Dendritic cell treated with granulocyte-macrophage colony-stimulating factor and Interleukin-4, amounts not matched to agents 40 ng/mL and 50 ng/mL, for 4 days (primary cell): ENCODE data around the gene TFAP2E.
A peak's percentile ranks its signal among the peaks of the same experiment; 100 is the strongest.

Experiments
- H3K27ac Mint-ChIP-seq: one replicate; pipeline ENCODE4 v1.8.0; 2022; ENCODE audit warnings: mild to moderate bottlenecking, mixed read lengths
- H3K27me3 Mint-ChIP-seq: one replicate; pipeline ENCODE4 v1.8.0; 2022; ENCODE audit warnings: mild to moderate bottlenecking, mixed read lengths
- H3K36me3 Mint-ChIP-seq: one replicate; pipeline ENCODE4 v1.8.0; 2022; ENCODE audit warnings: low read depth, mixed read lengths
- H3K4me1 Mint-ChIP-seq: one replicate; pipeline ENCODE4 v1.8.0; 2022; ENCODE audit warnings: low read depth, mixed read lengths
- H3K4me3 Mint-ChIP-seq: one replicate; pipeline ENCODE4 v1.8.0; 2022; ENCODE audit warnings: mild to moderate bottlenecking, moderate library complexity, mixed read lengths
- H3K9me3 Mint-ChIP-seq: one replicate; pipeline ENCODE4 v1.8.0; 2022; ENCODE audit warnings: mixed read lengths
- intact Hi-C: fragments of 100-400 bp; cut with micrococcal nuclease; formaldehyde crosslinking; loops from one replicate; pipeline ENCODE4 v1.15.0; 2022

The TFAP2E gene

GRCh38 chr1:35546614-35547013, 26.5 kb upstream of the TFAP2E start:
- Mint-ChIP-seq H3K27me3 (no peaks in the 10 kb centered on the region), H3K4me3 (no peak overlapping the region), H3K27ac (no peak overlapping the region), H3K4me1 (peaks cover 38% of the 10 kb centered on the region), H3K36me3 (peaks cover 54% of the 10 kb centered on the region), H3K9me3 (no peaks in the 10 kb centered on the region)
- intact Hi-C loops: no loop called here

DNA sequence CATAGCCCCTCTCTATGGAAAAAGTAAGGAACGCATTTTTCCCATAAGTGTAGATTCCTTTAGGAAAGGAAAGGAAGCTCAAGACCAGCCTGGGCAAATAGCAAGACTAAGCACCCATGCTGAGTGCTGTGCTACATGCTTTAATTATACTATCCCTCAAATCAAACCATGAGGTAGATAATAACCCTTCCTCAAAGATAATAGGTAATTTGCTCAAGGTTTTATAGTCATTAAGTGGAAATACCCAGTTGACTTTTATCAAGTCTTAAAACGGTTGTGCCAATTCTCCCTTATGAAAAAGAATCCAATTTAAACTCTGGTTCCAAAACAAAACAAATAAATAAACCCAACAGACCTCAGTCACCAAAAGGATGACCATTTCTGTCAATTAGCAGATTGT, 19.3 kb upstream of the TFAP2E start:
- Mint-ChIP-seq H3K36me3 (peaks cover 59% of the 10 kb centered on the region), H3K27me3 (no peaks in the 10 kb centered on the region), H3K9me3 (no peaks in the 10 kb centered on the region), H3K4me3 (no peak overlapping the region), H3K27ac (no peak overlapping the region), H3K4me1 (peaks cover 38% of the 10 kb centered on the region)
- intact Hi-C loops: no loop called here

- Mint-ChIP-seq H3K9me3 (no peaks in the 10 kb centered on the region), H3K27me3 (no peaks in the 10 kb centered on the region), H3K4me1 (peaks cover 43% of the 10 kb centered on the region), H3K36me3 (peaks cover 55% of the 10 kb centered on the region), H3K27ac (no peak overlapping the region), H3K4me3 (no peak overlapping the region)
- intact Hi-C loops: no loop called here
Observed at GRCh38 chr1:35554266-35555211, 18.6 kb upstream of the TFAP2E start.

GRCh38 chr1:35555212-35555584, 17.9 kb upstream of the TFAP2E start:
- Mint-ChIP-seq H3K36me3 (peaks cover 51% of the 10 kb centered on the region), H3K9me3 (no peaks in the 10 kb centered on the region), H3K27ac (no peak overlapping the region), H3K27me3 (no peaks in the 10 kb centered on the region), H3K4me3 (no peak overlapping the region), H3K4me1 (peaks cover 48% of the 10 kb centered on the region)
- intact Hi-C loops: no loop called here

- intact Hi-C loops: no loop called here
- Mint-ChIP-seq H3K4me1 (peaks cover 54% of the 10 kb centered on the region), H3K4me3 (peak overlapping the region; percentile 91), H3K9me3 (no peaks in the 10 kb centered on the region), H3K27me3 (no peaks in the 10 kb centered on the region), H3K36me3 (peaks cover 56% of the 10 kb centered on the region), H3K27ac (no peak overlapping the region)
Observed at GRCh38 chr1:35555601-35556477, 17.3 kb upstream of the TFAP2E start.

- no peaks in the 10 kb centered on the region for H3K9me3 Mint-ChIP-seq
- peak overlapping the region; percentile 97 for H3K27ac Mint-ChIP-seq
- H3K36me3 Mint-ChIP-seq: peaks cover 56% of the 10 kb centered on the region
- H3K27me3 Mint-ChIP-seq: no peaks in the 10 kb centered on the region
- peak overlapping the region; percentile 91 for H3K4me3 Mint-ChIP-seq
- peaks cover 62% of the 10 kb centered on the region for H3K4me1 Mint-ChIP-seq
- intact Hi-C loops: no loop called here
Observed at GRCh38 chr1:35556484-35557117, 16.5 kb upstream of the TFAP2E start.

DNA sequence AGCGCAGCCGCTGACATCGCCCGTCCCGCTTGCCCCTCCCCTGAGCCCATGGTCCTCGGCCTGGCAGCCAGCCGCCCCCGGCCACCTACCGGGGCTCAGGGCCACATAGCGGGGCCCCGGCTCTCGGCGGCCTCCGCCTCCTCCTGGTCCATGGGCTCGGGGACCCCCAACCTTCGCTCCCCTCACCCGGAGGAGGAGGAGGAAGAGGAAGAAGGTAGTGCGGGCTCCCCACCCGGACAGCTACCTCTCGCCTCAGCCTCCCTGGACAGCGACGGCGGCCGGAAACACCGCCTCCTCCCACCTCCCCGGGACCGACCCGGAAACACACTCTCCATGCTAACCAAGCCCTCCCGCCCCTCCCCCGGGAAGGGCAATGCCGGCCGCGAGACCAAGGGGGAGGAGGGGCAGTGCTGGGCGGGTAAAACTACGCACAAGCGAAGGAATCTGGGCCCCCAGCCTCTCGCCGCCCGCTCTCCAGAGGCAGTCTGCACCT, 15.9 kb upstream of the TFAP2E start, which contains the start of gene KIAA0319L:
TSS of gene KIAA0319L (minus strand) at position 286 of the 493 bp plus-strand sequence. CDS start 2,912 bp downstream, outside the sequence.
- Mint-ChIP-seq H3K9me3 (no peaks in the 10 kb centered on the region), H3K4me1 (peaks cover 64% of the 10 kb centered on the region), H3K36me3 (peaks cover 55% of the 10 kb centered on the region), H3K27me3 (no peaks in the 10 kb centered on the region), H3K4me3 (peak within 1 kb of the TSS; percentile 91), H3K27ac (peak within 1 kb of the TSS; percentile 97)
- intact Hi-C loops: no loop called here

DNA sequence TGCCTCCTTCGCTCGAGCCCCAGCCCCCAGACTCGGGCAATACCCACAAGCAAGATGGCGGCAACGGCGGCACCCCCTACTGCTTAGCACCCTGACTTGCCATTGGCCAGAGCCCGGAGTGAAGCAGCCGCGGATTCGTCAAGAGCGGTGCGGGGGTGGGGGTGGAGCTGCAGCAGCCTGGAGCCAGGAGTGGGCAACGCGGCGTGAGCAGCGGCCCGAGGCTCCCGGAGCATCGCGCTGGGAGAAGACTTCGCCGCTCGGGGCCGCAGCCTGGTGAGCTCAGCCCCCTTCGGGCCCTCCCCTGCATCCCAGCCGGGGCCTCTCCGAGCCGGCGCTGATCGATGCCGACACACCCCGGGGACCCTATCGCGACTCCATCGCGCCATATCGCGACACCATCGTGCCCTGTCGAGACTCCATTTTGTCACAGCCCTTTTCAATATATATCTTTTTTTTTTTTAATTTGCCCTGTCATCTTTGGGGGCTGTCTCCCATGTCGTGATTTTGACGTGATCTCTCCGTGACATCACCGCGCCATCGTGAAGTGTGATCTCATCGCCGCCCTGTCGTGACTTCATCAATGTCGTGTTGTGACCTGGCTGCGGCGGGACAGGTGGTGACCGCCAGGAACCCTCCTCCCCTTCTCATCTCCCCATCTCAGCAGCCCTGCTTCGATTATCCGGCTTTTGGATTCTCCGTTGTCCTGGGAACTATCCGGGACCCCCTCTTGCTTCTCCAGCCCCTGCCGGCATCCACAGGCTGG, 15.3 kb upstream of the TFAP2E start, which contains the start of gene NCDN:
TSS of gene NCDN (plus strand) at position 189 of the 763 bp plus-strand sequence. CDS start at position 581, 392 bp downstream.
- peak within 1 kb of the TSS; percentile 97 for H3K27ac Mint-ChIP-seq
- H3K27me3 Mint-ChIP-seq: no peaks in the 10 kb centered on the region
- H3K4me1 Mint-ChIP-seq: peaks cover 64% of the 10 kb centered on the region
- intact Hi-C loops: no loop called here
- no peaks in the 10 kb centered on the region for H3K9me3 Mint-ChIP-seq
- H3K4me3 Mint-ChIP-seq: peak within 1 kb of the TSS; percentile 91
- H3K36me3 Mint-ChIP-seq: peaks cover 55% of the 10 kb centered on the region

GRCh38 chr1:35558374-35559316, 14.5 kb upstream of the TFAP2E start:
- intact Hi-C loops: no loop called here
- Mint-ChIP-seq H3K4me3 (peak overlapping the region; percentile 91), H3K9me3 (no peaks in the 10 kb centered on the region), H3K4me1 (peaks cover 60% of the 10 kb centered on the region), H3K36me3 (peaks cover 52% of the 10 kb centered on the region), H3K27ac (peak overlapping the region; percentile 97), H3K27me3 (no peaks in the 10 kb centered on the region)

GRCh38 chr1:35559317-35559944, 13.7 kb upstream of the TFAP2E start:
- Mint-ChIP-seq H3K4me1 (peaks cover 61% of the 10 kb centered on the region), H3K27ac (peak overlapping the region; percentile 25), H3K4me3 (no peak overlapping the region), H3K27me3 (no peaks in the 10 kb centered on the region), H3K36me3 (peaks cover 50% of the 10 kb centered on the region), H3K9me3 (no peaks in the 10 kb centered on the region)
- intact Hi-C loops: no loop called here

DNA sequence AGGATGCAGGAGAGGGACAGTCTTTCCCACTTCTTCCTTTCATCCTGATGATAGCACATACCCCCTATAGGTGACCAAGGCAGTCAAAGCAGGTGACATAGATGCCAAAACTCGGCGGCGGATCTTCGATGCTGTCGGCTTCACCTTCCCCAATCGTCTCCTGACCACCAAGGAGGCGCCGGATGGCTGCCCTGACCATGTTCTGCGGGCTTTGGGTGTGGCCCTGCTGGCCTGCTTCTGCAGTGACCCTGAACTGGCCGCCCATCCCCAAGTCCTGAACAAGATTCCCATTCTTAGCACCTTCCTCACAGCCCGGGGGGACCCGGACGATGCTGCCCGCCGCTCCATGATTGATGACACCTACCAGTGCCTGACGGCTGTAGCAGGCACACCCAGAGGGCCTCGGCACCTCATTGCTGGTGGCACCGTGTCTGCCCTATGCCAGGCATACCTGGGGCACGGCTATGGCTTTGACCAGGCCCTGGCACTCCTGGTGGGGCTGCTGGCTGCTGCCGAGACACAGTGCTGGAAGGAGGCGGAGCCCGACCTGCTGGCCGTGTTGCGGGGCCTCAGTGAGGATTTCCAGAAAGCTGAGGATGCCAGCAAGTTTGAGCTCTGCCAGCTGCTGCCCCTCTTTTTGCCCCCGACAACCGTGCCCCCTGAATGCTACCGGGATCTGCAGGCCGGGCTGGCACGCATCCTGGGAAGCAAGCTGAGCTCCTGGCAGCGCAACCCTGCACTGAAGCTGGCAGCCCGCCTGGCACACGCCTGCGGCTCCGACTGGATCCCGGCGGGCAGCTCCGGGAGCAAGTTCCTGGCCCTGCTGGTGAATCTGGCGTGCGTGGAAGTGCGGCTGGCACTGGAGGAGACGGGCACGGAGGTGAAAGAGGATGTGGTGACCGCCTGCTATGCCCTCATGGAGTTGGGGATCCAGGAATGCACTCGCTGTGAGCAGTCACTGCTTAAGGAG, 12.6 kb upstream of the TFAP2E start:
- Mint-ChIP-seq H3K4me3 (no peak overlapping the region), H3K9me3 (no peaks in the 10 kb centered on the region), H3K27me3 (no peaks in the 10 kb centered on the region), H3K36me3 (peaks cover 51% of the 10 kb centered on the region), H3K27ac (no peak overlapping the region), H3K4me1 (peaks cover 56% of the 10 kb centered on the region)
- intact Hi-C loops: no loop called here
